GM12875 (cell line): ENCODE results near the gene DUS2.
"Not testable (repeated sequence)": the region's sequence is repeated elsewhere in the genome, so short reads cannot be mapped to it uniquely, and the experiment has no call there.

ENCODE experiments used
- H3K4me3 ChIP-seq: one replicate; pipeline ENCODE4 v1.5.1; 2011; ENCODE audit warnings: low read depth, low read length, control low read depth
- CTCF ChIP-seq: IDR thresholded peaks from 2 replicates; pipeline ENCODE4 v1.5.1; 2011; ENCODE audit warnings: low read depth, mild to moderate bottlenecking, control low read depth, inconsistent platforms, low read length, moderate library complexity, borderline replicate concordance; ENCODE audit not compliant: insufficient read depth

The DUS2 gene

GRCh38 chr16:68019167-68019680, 3.9 kb upstream of the DUS2 start:
- no peak for TF ChIP-seq CTCF
- H3K4me3 ChIP-seq, result no peak overlapping the region

- H3K4me3 ChIP-seq, result no peak overlapping the region
Observed at GRCh38 chr16:68021490-68021889, 1.6 kb upstream of the DUS2 start.

GRCh38 chr16:68022278-68022727, 781 bp upstream of the DUS2 start:
- H3K4me3 ChIP-seq, result peak overlapping the region; percentile 60
- TF ChIP-seq CTCF, result no peak

More at GRCh38 chr16:68021490-68021889, 1.6 kb upstream of the DUS2 start:
- no peak for TF ChIP-seq CTCF

- no peak overlapping the region for H3K4me3 ChIP-seq
- TF ChIP-seq CTCF, result no peak
Observed at GRCh38 chr16:68028996-68029395, 5.9 kb downstream of the DUS2 start.

- H3K4me3 ChIP-seq, result not testable (repeated sequence)
Observed at GRCh38 chr16:68030108-68030507, 7.0 kb downstream of the DUS2 start.

GRCh38 chr16:68031951-68032350, 8.9 kb downstream of the DUS2 start:
- H3K4me3 ChIP-seq, result no peak overlapping the region
- no peak for TF ChIP-seq CTCF

GRCh38 chr16:68033101-68033500, 10.0 kb downstream of the DUS2 start:
- H3K4me3 ChIP-seq, result no peak overlapping the region
- TF ChIP-seq CTCF, result no peak

GRCh38 chr16:68035227-68035626, 12.1 kb downstream of the DUS2 start:
- no peak overlapping the region for H3K4me3 ChIP-seq
- TF ChIP-seq CTCF, result no peak
